Breast epithelium (tissue), 3 donors: ENCODE measurements around the gene ATP11C.

Experiments
- CTCF ChIP-seq, 3 donors: fragments of 450-650 bp; IDR thresholded peaks; one replicate each; pipeline ENCODE4 v1.5.1; 2016 to 2017; ENCODE audit warnings: antibody characterized with exemption in 3 of 3, mild to moderate bottlenecking in 3 of 3, moderate library complexity in 3 of 3
- POLR2A ChIP-seq: fragments of 450-650 bp; IDR thresholded peaks from one replicate; pipeline ENCODE4 v1.6.1; 2016; ENCODE audit warnings: antibody characterized with exemption, mild to moderate bottlenecking, moderate library complexity

- no peak for TF ChIP-seq CTCF (IDR thresholded peaks at IDR 0.05)
- no peak for TF ChIP-seq POLR2A
These were observed 98.0 kb downstream of the ATP11C start for GRCh38 chrX:139834879-139835278.
